ENCODE measurements around the gene FBXL19.

Gene FBXL19

DNA sequence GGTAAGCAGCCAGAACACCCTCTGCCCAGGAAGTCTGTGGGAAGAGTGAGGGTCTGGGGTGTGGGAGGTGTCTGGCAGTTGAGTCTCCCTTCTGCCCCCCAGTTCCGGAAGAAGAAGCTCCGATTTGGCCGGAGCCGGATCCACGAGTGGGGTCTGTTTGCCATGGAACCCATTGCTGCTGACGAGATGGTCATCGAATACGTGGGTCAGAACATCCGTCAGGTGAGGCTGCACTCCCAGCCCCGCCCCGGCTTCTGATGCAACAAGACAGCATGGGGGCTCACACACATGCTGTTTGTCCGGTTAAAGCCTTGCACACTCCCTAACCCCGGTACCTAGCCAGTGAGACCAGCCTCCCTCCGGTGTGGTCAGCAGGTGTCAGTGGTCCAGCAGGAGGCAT lies 57.6 kb downstream of the FBXL19 start:
- no peak overlapping the region for H3K27ac ChIP-seq (ENCODE audit: low read depth in 2 of 2, low read length in 2 of 2)
- no peaks in the 10 kb centered on the region for H3K27me3 ChIP-seq (ENCODE audit: control insufficient read depth in 2 of 2, insufficient read depth in 2 of 2, low read length in 2 of 2)
- H3K36me3 ChIP-seq (ENCODE audit: control insufficient read depth in 2 of 2, insufficient read depth in 2 of 2, low read length in 2 of 2): peaks cover 16 to 28% of the 10 kb centered on the region in 2 donors
- H3K4me1 ChIP-seq (ENCODE audit: control insufficient read depth in 2 of 2, insufficient read depth in 2 of 2, low read length in 2 of 2): peaks cover 4 to 12% of the 10 kb centered on the region in 2 donors
- H3K4me3 ChIP-seq (ENCODE audit: low read length in 2 of 2): no peak overlapping the region
- H3K9me3 ChIP-seq (ENCODE audit: control insufficient read depth in 2 of 2, low read length in 2 of 2): no peaks in the 10 kb centered on the region
- H3K9ac ChIP-seq (ENCODE audit: low read depth in 1 of 2, low read length in 2 of 2): no peak overlapping the region

DNA sequence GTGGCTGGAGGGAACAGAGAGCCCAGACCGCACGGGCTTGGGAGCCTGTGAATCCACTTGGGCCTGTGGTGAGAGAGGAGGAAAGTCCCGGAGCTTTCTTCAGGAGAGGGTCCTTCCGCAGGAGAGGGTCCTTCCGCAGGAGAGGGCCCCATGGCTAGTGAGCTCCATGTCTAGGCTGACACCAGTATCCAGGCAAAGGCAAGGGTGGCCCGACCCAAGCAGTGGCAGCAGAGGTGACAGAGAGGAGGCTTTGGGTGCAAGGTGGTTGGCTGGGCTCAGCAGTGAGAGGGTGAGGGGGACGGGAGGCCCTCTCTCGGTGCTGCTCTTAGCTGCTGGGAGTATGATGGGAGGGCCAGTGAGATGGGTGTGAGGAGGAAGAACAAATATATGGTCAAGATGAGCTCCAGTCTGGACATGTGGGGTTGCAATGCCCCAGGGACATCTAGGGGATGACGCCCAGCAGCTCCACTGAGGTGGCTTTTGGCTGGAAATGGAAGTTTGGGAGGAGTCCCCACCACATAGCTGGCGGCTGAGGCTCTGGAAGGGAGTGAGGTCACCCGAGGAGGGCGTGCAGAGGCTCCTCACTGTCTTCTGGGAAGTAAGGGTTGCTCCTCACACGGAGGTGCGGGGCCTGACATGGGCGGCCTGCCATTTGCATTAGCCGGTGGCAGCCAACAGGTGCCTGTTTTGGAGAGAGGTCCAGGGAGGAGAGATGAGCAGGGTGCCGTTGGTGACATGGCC lies 59.3 kb downstream of the FBXL19 start:
- no peak overlapping the region for H3K27ac ChIP-seq (ENCODE audit: low read depth in 2 of 2, low read length in 2 of 2)
- H3K9me3 ChIP-seq (ENCODE audit: control insufficient read depth in 2 of 2, low read length in 2 of 2): no peaks in the 10 kb centered on the region
- H3K27me3 ChIP-seq (ENCODE audit: control insufficient read depth in 2 of 2, insufficient read depth in 2 of 2, low read length in 2 of 2): no peaks in the 10 kb centered on the region
- no peak overlapping the region for H3K4me3 ChIP-seq (ENCODE audit: low read length in 2 of 2)
- H3K9ac ChIP-seq (ENCODE audit: low read depth in 1 of 2, low read length in 2 of 2): no peak overlapping the region
- peaks cover 11 to 15% of the 10 kb centered on the region in 2 donors for H3K36me3 ChIP-seq (ENCODE audit: control insufficient read depth in 2 of 2, insufficient read depth in 2 of 2, low read length in 2 of 2)
- peaks cover 5 to 12% of the 10 kb centered on the region in 2 donors for H3K4me1 ChIP-seq (ENCODE audit: control insufficient read depth in 2 of 2, insufficient read depth in 2 of 2, low read length in 2 of 2)

DNA sequence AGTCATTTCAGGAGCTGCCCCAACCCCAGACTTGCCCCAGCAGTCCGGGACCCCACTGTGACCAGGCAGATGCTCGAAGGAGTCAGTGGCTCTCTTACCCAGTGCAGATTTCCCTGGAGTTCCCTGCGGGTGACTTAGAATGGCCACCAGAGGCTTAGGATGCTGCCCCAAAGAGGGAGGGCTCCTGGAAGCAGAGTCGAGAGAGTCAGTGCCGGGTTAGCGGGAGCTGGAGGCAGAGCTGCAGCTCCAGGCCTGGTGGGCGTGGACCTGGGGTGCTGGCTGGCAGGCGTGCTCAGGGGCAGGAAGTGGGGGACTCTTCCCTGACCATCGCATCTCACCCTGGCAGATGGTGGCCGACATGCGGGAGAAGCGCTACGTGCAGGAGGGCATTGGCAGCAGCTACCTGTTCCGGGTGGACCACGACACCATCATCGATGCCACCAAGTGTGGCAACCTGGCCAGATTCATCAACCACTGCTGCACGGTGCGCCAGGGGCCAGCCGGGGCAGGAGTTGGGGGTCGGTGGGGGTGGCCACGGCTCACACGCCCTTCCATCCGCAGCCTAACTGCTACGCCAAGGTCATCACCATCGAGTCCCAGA lies 60.0 kb downstream of the FBXL19 start:
- peaks cover 11 to 15% of the 10 kb centered on the region in 2 donors for H3K36me3 ChIP-seq (ENCODE audit: control insufficient read depth in 2 of 2, insufficient read depth in 2 of 2, low read length in 2 of 2)
- no peaks in the 10 kb centered on the region for H3K9me3 ChIP-seq (ENCODE audit: control insufficient read depth in 2 of 2, low read length in 2 of 2)
- no peak overlapping the region for H3K4me3 ChIP-seq (ENCODE audit: low read length in 2 of 2)
- no peak overlapping the region for H3K9ac ChIP-seq (ENCODE audit: low read depth in 1 of 2, low read length in 2 of 2)
- H3K27me3 ChIP-seq (ENCODE audit: control insufficient read depth in 2 of 2, insufficient read depth in 2 of 2, low read length in 2 of 2): no peaks in the 10 kb centered on the region
- peaks cover 5 to 12% of the 10 kb centered on the region in 2 donors for H3K4me1 ChIP-seq (ENCODE audit: control insufficient read depth in 2 of 2, insufficient read depth in 2 of 2, low read length in 2 of 2)
- no peak overlapping the region for H3K27ac ChIP-seq (ENCODE audit: low read depth in 2 of 2, low read length in 2 of 2)

DNA sequence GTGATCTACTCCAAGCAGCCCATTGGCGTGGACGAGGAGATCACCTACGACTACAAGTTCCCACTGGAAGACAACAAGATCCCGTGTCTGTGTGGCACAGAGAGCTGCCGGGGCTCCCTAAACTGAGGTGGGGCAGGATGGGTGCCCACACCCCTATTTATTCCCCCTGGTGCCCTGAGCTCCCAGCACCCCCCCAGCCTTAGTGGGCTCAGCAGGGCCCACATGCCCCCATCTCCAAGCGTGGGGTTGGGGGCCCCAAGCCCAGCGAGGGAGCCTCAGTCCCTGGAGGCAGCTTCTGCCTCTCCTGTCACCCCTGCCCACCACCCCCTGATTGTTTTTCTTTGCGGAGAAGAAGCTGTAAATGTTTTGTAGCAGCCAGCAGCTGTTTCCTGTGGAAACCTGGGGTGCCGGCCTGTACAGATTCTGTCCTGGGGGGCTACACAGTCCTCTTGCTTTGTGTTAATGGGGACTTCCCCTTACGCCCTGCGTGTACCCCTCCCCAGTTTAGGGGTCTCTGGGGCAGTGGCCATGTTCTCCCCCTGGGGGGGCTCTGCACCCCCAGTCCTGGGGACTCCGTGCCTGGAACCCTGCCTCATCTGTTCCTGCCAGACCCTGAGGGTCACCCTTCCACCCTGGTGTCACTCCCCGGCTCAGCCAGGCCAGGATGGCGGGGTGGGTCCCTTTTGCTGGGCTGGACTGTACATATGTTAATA lies 60.7 kb downstream of the FBXL19 start:
- H3K27me3 ChIP-seq (ENCODE audit: control insufficient read depth in 2 of 2, insufficient read depth in 2 of 2, low read length in 2 of 2): no peaks in the 10 kb centered on the region
- H3K27ac ChIP-seq (ENCODE audit: low read depth in 2 of 2, low read length in 2 of 2): no peak overlapping the region
- H3K4me1 ChIP-seq (ENCODE audit: control insufficient read depth in 2 of 2, insufficient read depth in 2 of 2, low read length in 2 of 2): peaks cover 5 to 12% of the 10 kb centered on the region in 2 donors
- H3K9ac ChIP-seq (ENCODE audit: low read depth in 1 of 2, low read length in 2 of 2): no peak overlapping the region
- no peak overlapping the region for H3K4me3 ChIP-seq (ENCODE audit: low read length in 2 of 2)
- peaks cover 11% of the 10 kb centered on the region in 2 donors for H3K36me3 ChIP-seq (ENCODE audit: control insufficient read depth in 2 of 2, insufficient read depth in 2 of 2, low read length in 2 of 2)
- H3K9me3 ChIP-seq (ENCODE audit: control insufficient read depth in 2 of 2, low read length in 2 of 2): no peaks in the 10 kb centered on the region

DNA sequence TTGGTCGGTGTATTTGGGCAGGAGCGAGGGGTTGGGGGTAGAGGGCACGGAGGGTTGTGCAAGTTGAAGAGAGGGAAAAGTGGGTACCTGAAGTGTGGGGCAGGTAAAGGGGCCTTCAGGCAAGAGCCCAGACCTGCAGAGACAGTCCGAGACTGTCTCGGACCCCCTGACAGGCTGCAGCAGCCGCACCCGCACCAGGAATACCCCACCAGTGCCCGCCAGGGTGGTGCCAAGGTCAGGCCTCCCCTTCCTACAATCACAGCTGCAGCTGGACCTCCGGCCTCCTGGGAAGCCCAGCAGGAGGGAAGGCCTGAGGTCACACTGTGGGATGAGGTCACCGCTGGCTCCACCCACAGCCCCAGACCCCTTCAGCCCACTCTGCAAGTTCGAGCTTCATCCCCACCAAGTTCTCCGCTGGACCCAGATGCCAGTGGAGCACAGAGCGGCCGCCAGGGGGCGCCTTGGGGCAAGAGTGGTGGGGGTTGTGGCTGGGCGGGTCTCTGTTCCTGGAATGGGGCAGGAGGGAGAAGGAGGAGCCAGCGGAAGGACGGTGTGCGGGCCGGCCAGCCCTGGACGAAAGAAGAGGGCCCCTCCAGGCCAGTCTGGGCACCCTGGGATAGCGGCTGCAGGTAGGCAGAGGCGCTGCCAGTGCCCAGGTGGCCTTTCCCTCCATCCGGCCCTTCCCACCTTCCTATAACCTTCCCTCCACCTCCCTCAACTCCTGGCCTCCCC lies 61.5 kb downstream of the FBXL19 start, which contains the start of gene HSD3B7:
Gene HSD3B7, plus strand, starts transcription at position 539 of the 732 bp plus-strand sequence. CDS start 452 bp downstream, outside the sequence.
- Histone ChIP-seq H3K4me1 (ENCODE audit: control insufficient read depth in 2 of 2, insufficient read depth in 2 of 2, low read length in 2 of 2) (peaks cover 5 to 12% of the 10 kb centered on the region in 2 donors), H3K9ac (ENCODE audit: low read depth in 1 of 2, low read length in 2 of 2) (peak within 1 kb of the TSS; percentile 60 to 69), H3K4me3 (ENCODE audit: low read length in 2 of 2) (peak within 1 kb of the TSS; percentile 77 to 80), H3K27ac (ENCODE audit: low read depth in 2 of 2, low read length in 2 of 2) (peak within 1 kb of the TSS; percentile 52 to 63), H3K36me3 (ENCODE audit: control insufficient read depth in 2 of 2, insufficient read depth in 2 of 2, low read length in 2 of 2) (peaks cover 11% of the 10 kb centered on the region in 2 donors), H3K27me3 (ENCODE audit: control insufficient read depth in 2 of 2, insufficient read depth in 2 of 2, low read length in 2 of 2) (no peaks in the 10 kb centered on the region), H3K9me3 (ENCODE audit: control insufficient read depth in 2 of 2, low read length in 2 of 2) (no peaks in the 10 kb centered on the region)

DNA sequence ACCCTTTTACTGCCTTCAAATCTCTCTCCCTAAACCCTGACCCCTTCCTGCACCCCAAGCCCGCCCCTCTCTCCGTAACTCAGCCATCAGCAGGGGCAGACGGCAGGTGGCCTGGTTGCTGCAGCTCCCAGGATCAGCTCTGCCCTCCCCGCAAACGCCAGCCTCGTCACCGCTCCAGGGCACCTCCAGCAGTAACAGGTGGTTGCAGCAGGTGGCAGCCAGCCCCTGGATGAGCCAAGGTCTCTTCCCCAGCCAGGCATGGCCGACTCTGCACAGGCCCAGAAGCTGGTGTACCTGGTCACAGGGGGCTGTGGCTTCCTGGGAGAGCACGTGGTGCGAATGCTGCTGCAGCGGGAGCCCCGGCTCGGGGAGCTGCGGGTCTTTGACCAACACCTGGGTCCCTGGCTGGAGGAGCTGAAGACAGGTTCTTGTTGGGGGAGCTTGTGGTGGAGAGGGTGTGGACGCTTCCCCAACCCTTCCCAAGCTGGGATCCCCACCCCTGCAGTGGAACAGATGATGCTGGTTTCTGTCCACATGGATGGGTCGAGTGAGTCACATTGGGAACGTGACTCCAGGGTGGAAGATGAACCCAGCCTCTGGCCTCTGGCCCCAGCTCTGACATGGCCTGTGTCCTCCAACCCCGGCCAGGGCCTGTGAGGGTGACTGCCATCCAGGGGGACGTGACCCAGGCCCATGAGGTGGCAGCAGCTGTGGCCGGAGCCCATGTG lies 62.2 kb downstream of the FBXL19 start:
- Histone ChIP-seq H3K27ac (ENCODE audit: low read depth in 2 of 2, low read length in 2 of 2) (peak overlapping the region; percentile 52 to 63), H3K4me3 (ENCODE audit: low read length in 2 of 2) (peak overlapping the region; percentile 77 to 80), H3K27me3 (ENCODE audit: control insufficient read depth in 2 of 2, insufficient read depth in 2 of 2, low read length in 2 of 2) (no peaks in the 10 kb centered on the region), H3K9ac (ENCODE audit: low read depth in 1 of 2, low read length in 2 of 2) (peak overlapping the region; percentile 60 to 69), H3K9me3 (ENCODE audit: control insufficient read depth in 2 of 2, low read length in 2 of 2) (no peaks in the 10 kb centered on the region), H3K36me3 (ENCODE audit: control insufficient read depth in 2 of 2, insufficient read depth in 2 of 2, low read length in 2 of 2) (peaks cover 4 to 5% of the 10 kb centered on the region in 2 donors), H3K4me1 (ENCODE audit: control insufficient read depth in 2 of 2, insufficient read depth in 2 of 2, low read length in 2 of 2) (peaks cover 5 to 12% of the 10 kb centered on the region in 2 donors)

DNA sequence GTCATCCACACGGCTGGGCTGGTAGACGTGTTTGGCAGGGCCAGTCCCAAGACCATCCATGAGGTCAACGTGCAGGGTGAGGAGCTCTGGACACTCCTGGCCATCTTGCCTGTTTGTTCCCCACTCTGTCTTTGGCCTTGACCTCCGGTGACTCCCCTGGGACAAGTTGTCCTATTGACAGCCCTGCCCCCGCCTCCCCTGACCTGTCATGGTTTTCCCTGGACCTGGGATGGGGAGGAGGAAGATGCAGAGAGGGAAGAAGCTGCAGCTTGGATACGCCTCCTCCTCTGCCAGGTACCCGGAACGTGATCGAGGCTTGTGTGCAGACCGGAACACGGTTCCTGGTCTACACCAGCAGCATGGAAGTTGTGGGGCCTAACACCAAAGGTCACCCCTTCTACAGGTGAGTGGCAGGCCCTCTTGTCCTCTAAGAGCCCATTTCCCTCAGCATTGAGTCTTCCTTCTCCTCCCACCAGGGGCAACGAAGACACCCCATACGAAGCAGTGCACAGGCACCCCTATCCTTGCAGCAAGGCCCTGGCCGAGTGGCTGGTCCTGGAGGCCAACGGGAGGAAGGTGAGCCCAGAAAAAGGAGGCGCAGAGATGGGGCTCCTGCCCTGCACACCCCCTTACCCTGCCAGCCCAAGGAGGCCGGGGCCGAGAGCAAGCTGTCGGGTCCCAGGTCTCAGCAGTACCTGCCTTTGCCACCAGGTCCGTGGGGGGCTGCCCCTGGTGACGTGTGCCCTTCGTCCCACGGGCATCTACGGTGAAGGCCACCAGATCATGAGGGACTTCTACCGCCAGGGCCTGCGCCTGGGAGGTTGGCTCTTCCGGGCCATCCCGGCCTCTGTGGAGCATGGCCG lies 63.0 kb downstream of the FBXL19 start:
- Histone ChIP-seq H3K9ac (ENCODE audit: low read depth in 1 of 2, low read length in 2 of 2) (peak overlapping the region in 1 of 2 donors; percentile 24), H3K36me3 (ENCODE audit: control insufficient read depth in 2 of 2, insufficient read depth in 2 of 2, low read length in 2 of 2) (peaks cover 0 to 4% of the 10 kb centered on the region in 2 donors), H3K27ac (ENCODE audit: low read depth in 2 of 2, low read length in 2 of 2) (peak overlapping the region in 1 of 2 donors; percentile 52)

DNA sequence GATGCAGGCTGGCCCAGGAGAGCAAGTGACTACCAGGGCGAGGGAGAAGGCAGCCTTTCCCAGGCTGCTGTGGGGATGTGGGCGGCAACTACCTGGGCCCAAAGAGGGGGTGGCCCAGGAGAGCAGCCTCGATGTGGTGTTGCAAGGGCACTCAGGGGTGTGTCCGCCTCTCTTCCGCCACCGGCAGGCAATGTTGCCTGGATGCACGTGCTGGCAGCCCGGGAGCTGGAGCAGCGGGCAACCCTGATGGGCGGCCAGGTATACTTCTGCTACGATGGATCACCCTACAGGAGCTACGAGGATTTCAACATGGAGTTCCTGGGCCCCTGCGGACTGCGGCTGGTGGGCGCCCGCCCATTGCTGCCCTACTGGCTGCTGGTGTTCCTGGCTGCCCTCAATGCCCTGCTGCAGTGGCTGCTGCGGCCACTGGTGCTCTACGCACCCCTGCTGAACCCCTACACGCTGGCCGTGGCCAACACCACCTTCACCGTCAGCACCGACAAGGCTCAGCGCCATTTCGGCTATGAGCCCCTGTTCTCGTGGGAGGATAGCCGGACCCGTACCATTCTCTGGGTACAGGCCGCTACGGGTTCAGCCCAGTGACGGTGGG lies 64.3 kb downstream of the FBXL19 start:
- Histone ChIP-seq H3K4me3 (ENCODE audit: low read length in 2 of 2) (no peak overlapping the region), H3K27ac (ENCODE audit: low read depth in 2 of 2, low read length in 2 of 2) (no peak overlapping the region), H3K4me1 (ENCODE audit: control insufficient read depth in 2 of 2, insufficient read depth in 2 of 2, low read length in 2 of 2) (peaks cover 5 to 12% of the 10 kb centered on the region in 2 donors), H3K36me3 (ENCODE audit: control insufficient read depth in 2 of 2, insufficient read depth in 2 of 2, low read length in 2 of 2) (peaks cover 0 to 4% of the 10 kb centered on the region in 2 donors), H3K9me3 (ENCODE audit: control insufficient read depth in 2 of 2, low read length in 2 of 2) (no peaks in the 10 kb centered on the region), H3K9ac (ENCODE audit: low read depth in 1 of 2, low read length in 2 of 2) (no peak overlapping the region), H3K27me3 (ENCODE audit: control insufficient read depth in 2 of 2, insufficient read depth in 2 of 2, low read length in 2 of 2) (no peaks in the 10 kb centered on the region)

More for the DNA sequence above, 63.0 kb downstream of the FBXL19 start:
- no peaks in the 10 kb centered on the region for H3K9me3 ChIP-seq (ENCODE audit: control insufficient read depth in 2 of 2, low read length in 2 of 2)
- H3K27me3 ChIP-seq (ENCODE audit: control insufficient read depth in 2 of 2, insufficient read depth in 2 of 2, low read length in 2 of 2): no peaks in the 10 kb centered on the region
- H3K4me1 ChIP-seq (ENCODE audit: control insufficient read depth in 2 of 2, insufficient read depth in 2 of 2, low read length in 2 of 2): peaks cover 5 to 12% of the 10 kb centered on the region in 2 donors
- peak overlapping the region; percentile 77 to 80 for H3K4me3 ChIP-seq (ENCODE audit: low read length in 2 of 2)

Data from mucosa of rectum (tissue), 2 donors.